HCT116 (cell line): Measurements from ENCODE around the gene TIMM50. TPM values are rescaled to one million over a fixed set of nuclear protein-coding genes. Genes with fewer than 3 reads are reported as not detected.

Experiments used
- ATAC-seq: fragments of 200-7000 bp; cut with Tn5 transposase; 2 replicates; pipeline ENCODE4 v1.9.1; 2020; ENCODE audit warnings: mild to moderate bottlenecking, moderate library complexity
- BruUV-seq: library from RNA; stranded (reverse); fragments of 400-500 nt; replicated peaks from 2 replicates; lab custom pipeline; 2021; lab: Mats Ljungman, UMichigan
- CTCF ChIA-PET: fragments of 300-600 bp; sonication (Branson Sonifier 250); formaldehyde crosslinking; loops from one replicate; lab custom pipeline; 2021; ENCODE audit warnings: antibody characterized with exemption; lab: Charles Lee
- POLR2A ChIA-PET: fragments of 300-600, 350-600 bp; sonication (Branson Sonifier 250); formaldehyde crosslinking; loops from one replicate; lab custom pipeline; 2021; ENCODE audit warnings: antibody characterized with exemption; lab: Charles Lee
- RAD21 ChIA-PET, 2 experiments: fragments of 300-600 bp; sonication (Branson Sonifier 250); formaldehyde crosslinking; loops; one replicate each; lab custom pipeline; 2023; ENCODE audit warnings: low total read pairs in 2 of 2; ENCODE audit not compliant: uncharacterized antibody in 2 of 2, unreplicated experiment in 2 of 2, low non-redundant PET in 1 of 2; lab: Charles Lee
- DNase-seq: peaks from one replicate; pipeline ENCODE4 v3.0.0-alpha.2; 2010; ENCODE audit warnings: low read depth, low spot score
- H2AFZ ChIP-seq: fragments of 200-600 bp; shearing (Covaris generic), sonication (generic); 2 replicates; pipeline ENCODE4 v1.6.1; 2017; ENCODE audit warnings: low read depth, mixed run types, mixed read lengths, antibody characterized with exemption, low read length; ENCODE audit not compliant: poor library complexity, severe bottlenecking
- H3K27ac ChIP-seq: 2 replicates; pipeline ENCODE4 v1.5.1; 2012; ENCODE audit warnings: low read depth, low read length
- H3K27me3 ChIP-seq: fragments of 200-600 bp; sonication (generic); 2 replicates; pipeline ENCODE4 v1.6.1; 2016; ENCODE audit warnings: mixed run types, low read length, mixed read lengths; ENCODE audit not compliant: insufficient read depth
- H3K36me3 ChIP-seq, 2 experiments: fragments of 200-500 bp in 1 of 2; fragments of 200-600 bp in 1 of 2; sonication (Bioruptor generic) in 1 of 2; sonication (generic) in 1 of 2; 2 replicates each; pipeline versions ENCODE4 v1.5.1 to v1.6.1; 2014 to 2016; ENCODE audit warnings: low read length in 2 of 2, inconsistent platforms in 1 of 2, mixed read lengths in 1 of 2, mixed run types in 1 of 2; ENCODE audit not compliant: insufficient read depth in 2 of 2, control insufficient read depth in 1 of 2
- H3K4me1 ChIP-seq, 2 experiments: fragments of 200-600 bp in 1 of 2; sonication (generic) in 1 of 2; 2 replicates each; pipeline versions ENCODE4 v1.5.1 to v1.6.1; 2012 to 2017; ENCODE audit warnings: low read length in 2 of 2, inconsistent platforms in 1 of 2, mild to moderate bottlenecking in 1 of 2, mixed read lengths in 1 of 2, mixed run types in 1 of 2, moderate library complexity in 1 of 2; ENCODE audit not compliant: insufficient read depth in 2 of 2, control insufficient read depth in 1 of 2
- H3K4me2 ChIP-seq: fragments of 200-600 bp; sonication (generic); 2 replicates; pipeline ENCODE4 v1.6.1; 2017; ENCODE audit warnings: mixed run types, low read length, mixed read lengths
- H3K4me3 ChIP-seq, 2 experiments: fragments of 200-600 bp in 1 of 2; sonication (generic) in 1 of 2; replicated peaks in 1 of 2; 2 replicates each; pipeline ENCODE4 v1.5.1; 2011 to 2016; ENCODE audit warnings: low read length in 2 of 2, control low read depth in 1 of 2, low read depth in 1 of 2, mild to moderate bottlenecking in 1 of 2, mixed read lengths in 1 of 2, mixed run types in 1 of 2
- H3K79me2 ChIP-seq: fragments of 200-600 bp; sonication (generic); 2 replicates; pipeline ENCODE4 v1.6.1; 2017; ENCODE audit warnings: mild to moderate bottlenecking, mixed run types, low read length, moderate library complexity, mixed read lengths; ENCODE audit not compliant: insufficient read depth
- H3K9ac ChIP-seq: fragments of 200-600 bp; sonication (generic); 2 replicates; pipeline ENCODE4 v1.6.1; 2016; ENCODE audit warnings: low read length, mixed read lengths
- H3K9me2 ChIP-seq: fragments of 200-600 bp; sonication (generic), shearing (Covaris generic); 2 replicates; pipeline ENCODE4 v1.6.1; 2017; ENCODE audit warnings: mixed run types, mild to moderate bottlenecking, moderate library complexity; ENCODE audit not compliant: insufficient read depth
- H3K9me3 ChIP-seq, 2 experiments: fragments of 200-500 bp in 1 of 2; fragments of 200-600 bp in 1 of 2; sonication (Bioruptor generic) in 1 of 2; sonication (generic) in 1 of 2; 2 replicates each; pipeline ENCODE4 v1.6.1; 2014 to 2017; ENCODE audit warnings: low read length in 2 of 2, mixed read lengths in 2 of 2, inconsistent platforms in 1 of 2, low read depth in 1 of 2, mild to moderate bottlenecking in 1 of 2, mixed run types in 1 of 2, moderate library complexity in 1 of 2; ENCODE audit not compliant: control insufficient read depth in 1 of 2, insufficient read depth in 1 of 2
- H4K20me1 ChIP-seq: fragments of 200-600 bp; sonication (generic), shearing (Covaris generic); 2 replicates; pipeline ENCODE4 v1.6.1; 2017; ENCODE audit warnings: mixed run types, mild to moderate bottlenecking, moderate library complexity; ENCODE audit not compliant: insufficient read depth
- CEBPB ChIP-seq: IDR thresholded peaks from 2 replicates; pipeline ENCODE4 v1.6.1; 2012; ENCODE audit warnings: low read depth
- ELF1 ChIP-seq: IDR thresholded peaks from 2 replicates; pipeline ENCODE4 v1.6.1; 2012; ENCODE audit warnings: low read depth, borderline replicate concordance
- FOSL1 ChIP-seq: IDR thresholded peaks from 2 replicates; pipeline ENCODE4 v1.6.1; 2012; ENCODE audit warnings: low read depth
- POLR2AphosphoS5 ChIP-seq: IDR thresholded peaks from 2 replicates; pipeline ENCODE4 v1.6.1; 2011; ENCODE audit warnings: mild to moderate bottlenecking, low read depth, low read length, moderate library complexity
- SP1 ChIP-seq: IDR thresholded peaks from 2 replicates; pipeline ENCODE4 v1.6.1; 2012; ENCODE audit warnings: low read depth
- TCF7L2 ChIP-seq: IDR thresholded peaks from 2 replicates; pipeline ENCODE4 v1.7.0; 2011; ENCODE audit warnings: borderline replicate concordance, inconsistent platforms; ENCODE audit not compliant: insufficient read depth, insufficient read length; ENCODE audit errors: extremely low read depth
- ZBTB33 ChIP-seq: IDR thresholded peaks from 2 replicates; pipeline ENCODE4 v1.6.1; 2011; ENCODE audit warnings: mild to moderate bottlenecking, low read length, moderate library complexity; ENCODE audit not compliant: insufficient replicate concordance; ENCODE audit errors: extremely low read depth
- intact Hi-C: fragments of 100-400 bp; cut with micrococcal nuclease; formaldehyde crosslinking; loops from 2 replicates; pipeline ENCODE4 v1.10.0; 2022
- total RNA-seq: library from RNA; stranded (reverse); gene quantifications from one replicate; pipeline ENCODE4 v1.2.1, GENCODE V29; 2021; ENCODE audit not compliant: unreplicated experiment
- TF ChIP-seq, protein P1 (sequence below): IDR thresholded peaks from 2 replicates; pipeline ENCODE4 v1.6.1; 2012

Gene TIMM50
- total RNA-seq, 1 experiment from 2014 or later, result 111 TPM

DNA sequence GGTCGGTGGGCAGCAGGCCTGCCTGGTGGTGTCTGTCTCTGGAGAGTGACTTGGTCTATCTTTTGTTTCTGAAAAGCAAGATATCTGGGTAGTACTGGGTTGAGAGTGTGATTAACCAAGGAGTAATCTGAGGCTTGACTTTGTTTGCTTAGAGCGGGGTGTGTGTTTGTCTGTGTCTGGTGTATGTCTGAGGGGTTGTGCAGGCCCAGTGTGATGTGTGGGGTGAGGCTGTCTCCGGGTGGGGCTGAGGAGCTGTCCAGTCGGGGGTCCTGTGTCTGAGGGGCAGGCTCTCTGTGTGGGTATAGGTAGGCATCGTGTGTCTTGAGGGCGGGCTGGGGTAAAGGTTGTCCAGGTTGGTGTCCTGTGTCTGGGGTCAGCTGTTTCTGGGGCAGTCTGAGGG lies 11.1 kb upstream of the TIMM50 start:
- no peak overlapping the region for H3K4me3 ChIP-seq
- H3K9me2 ChIP-seq, result no peaks in the 10 kb centered on the region
- POLR2A ChIA-PET, result no interaction called here
- ATAC-seq, result no peak
- H3K79me2 ChIP-seq, result peaks cover 13% of the 10 kb centered on the region; the same call in 1 of the 2 replicates
- no peak overlapping the region for H3K4me2 ChIP-seq
- RAD21 ChIA-PET, result no interaction called here
- H3K4me1 ChIP-seq, result no peaks in the 10 kb centered on the region
- intact Hi-C loops, result no loop called here
- peaks cover 53 to 83% of the 10 kb centered on the region in 2 experiments for H3K36me3 ChIP-seq
- BruUV-seq, result no TSS peak
- H2AFZ ChIP-seq, result no peak overlapping the region
- H3K27me3 ChIP-seq, result no peaks in the 10 kb centered on the region
- H4K20me1 ChIP-seq, result no peaks in the 10 kb centered on the region
- no peak overlapping the region for H3K9ac ChIP-seq
- no peaks in the 10 kb centered on the region for H3K9me3 ChIP-seq
- CTCF ChIA-PET, result no interaction called here
- TF ChIP-seq ELF1 (no peak), TCF7L2 (no peak), SP1 (no peak)
- TF ChIP-seq, protein P1, sequence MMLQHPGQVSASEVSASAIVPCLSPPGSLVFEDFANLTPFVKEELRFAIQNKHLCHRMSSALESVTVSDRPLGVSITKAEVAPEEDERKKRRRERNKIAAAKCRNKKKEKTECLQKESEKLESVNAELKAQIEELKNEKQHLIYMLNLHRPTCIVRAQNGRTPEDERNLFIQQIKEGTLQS, result no peak
- H3K27ac ChIP-seq, result no peak overlapping the region
- DNase-seq, result no peak

GRCh38 chr19:39470724-39471339 lies 9.8 kb upstream of the TIMM50 start:
- H2AFZ ChIP-seq, result no peak overlapping the region
- H3K27me3 ChIP-seq, result no peaks in the 10 kb centered on the region
- no peaks in the 10 kb centered on the region for H3K9me2 ChIP-seq
- no TSS peak for BruUV-seq
- ATAC-seq, result no peak
- intact Hi-C loops, result no loop called here
- no peak overlapping the region for H3K27ac ChIP-seq
- H3K4me3 ChIP-seq, result no peak overlapping the region
- H3K4me1 ChIP-seq, result no peaks in the 10 kb centered on the region
- peaks cover 6% of the 10 kb centered on the region; the same call in 1 of the 2 replicates for H3K79me2 ChIP-seq
- TF ChIP-seq FOSL1, result no peak
- TF ChIP-seq CEBPB, result no peak
- no peak for TF ChIP-seq SP1
- no peak for TF ChIP-seq ZBTB33
- TF ChIP-seq POLR2AphosphoS5, result no peak
- ChIA-PET CTCF (no interaction called here), POLR2A (no interaction called here), RAD21 (no interaction called here)
- H4K20me1 ChIP-seq, result no peaks in the 10 kb centered on the region
- DNase-seq, result no peak
- H3K4me2 ChIP-seq, result no peak overlapping the region
- no peak overlapping the region for H3K9ac ChIP-seq
- peaks cover 52 to 79% of the 10 kb centered on the region in 2 experiments; a peak in 3 of 4 replicates for H3K36me3 ChIP-seq
- no peaks in the 10 kb centered on the region for H3K9me3 ChIP-seq
